ENCODE data around the gene GCN1. TPM values are rescaled to one million over a fixed set of nuclear protein-coding genes. Genes with fewer than 3 reads are reported as not detected.

The GCN1 gene
- total and polyA plus RNA-seq, 7 experiments from 2014 or later: 20.3 to 142 (median 122) TPM

DNA sequence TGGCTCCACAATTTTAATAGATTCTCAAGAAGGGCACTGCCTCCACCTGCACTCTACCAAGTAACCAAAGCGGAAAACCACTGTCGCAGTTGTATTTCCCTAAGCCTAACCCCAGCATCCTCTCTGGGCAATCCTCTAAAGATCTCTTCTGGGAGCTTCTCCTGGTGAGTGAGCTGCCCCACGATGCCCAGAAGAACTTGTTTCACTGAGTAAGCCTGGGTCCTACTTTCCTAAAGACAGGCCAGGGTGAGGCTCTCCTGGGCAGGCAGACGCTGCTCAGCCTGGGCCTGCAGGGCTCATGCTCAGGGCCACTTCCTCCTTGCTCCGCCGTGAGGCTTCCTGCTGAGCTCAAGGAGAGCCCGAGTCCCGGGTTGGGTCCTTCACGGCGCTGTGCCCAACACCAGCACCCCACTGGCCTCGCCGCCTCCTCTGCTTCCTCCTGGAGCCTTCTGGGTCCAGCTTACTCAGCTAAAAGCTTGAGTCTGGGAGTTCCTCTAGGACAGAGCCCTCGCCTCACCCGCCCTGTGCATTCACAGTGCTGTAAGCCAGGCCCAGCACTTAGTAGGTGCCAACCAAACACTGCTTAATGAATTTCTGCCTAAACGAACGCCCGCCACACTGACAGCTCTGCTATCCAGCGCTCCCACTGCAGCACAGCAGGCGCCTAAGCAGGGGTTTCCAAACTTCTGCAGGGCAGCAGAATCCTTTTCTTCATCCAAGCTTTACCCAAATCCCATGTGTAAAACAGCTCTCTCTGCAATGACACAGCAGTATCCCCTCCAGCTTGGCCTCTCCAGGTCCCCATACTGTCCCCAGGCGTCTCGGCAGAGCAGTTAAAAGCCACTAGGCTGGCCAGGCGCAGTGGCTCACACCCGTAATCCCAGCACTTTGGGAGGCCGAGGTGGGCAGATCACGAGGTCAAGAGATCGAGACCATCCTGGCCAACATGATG lies 83.7 kb downstream of the GCN1 start:
- Mint-ChIP-seq H3K27ac (peak overlapping the region; percentile 44 to 93 (median 81)), H3K27me3 (no peaks in the 10 kb centered on the region), H3K36me3 (peaks cover 0 to 33% (median 18%) of the 10 kb centered on the region in 5 donors), H3K4me3 (peak overlapping the region; percentile 72 to 90 (median 78)), H3K4me1 (peaks cover 50 to 86% (median 72%) of the 10 kb centered on the region in 7 donors), H3K9me3 (peaks cover 0 to 2% (median 0%) of the 10 kb centered on the region in 11 donors)
- ChIA-PET CTCF (interaction anchor here (1.0 to 1.2 kb wide), 2 partner anchors 10 to 12 kb away, joined by 3 to 4 read pairs; no protein-coding TSS in a partner anchor), POLR2A (interaction anchor here (1.0 to 1.4 kb wide), 5 partner anchors 9 to 181 kb away, joined by 3 to 10 read pairs (median 4); partner anchors contain the start of genes RNU4-2 and RPLP0)
- DNase-seq: peak in 8 of 9 donors; percentile 34 to 58 (median 51)
- intact Hi-C loops (cut with micrococcal nuclease): loop anchor here in 1 of 2 donors (1.0 kb wide), 1 partner anchor 24 kb away; no protein-coding TSS in a partner anchor
- H3K27ac ChIP-seq (ENCODE audit: low read depth, low read length): peak overlapping the region; percentile 62
- H3K4me1 ChIP-seq (ENCODE audit: control insufficient read depth in 2 of 2, insufficient read depth in 2 of 2, low read length in 2 of 2): peaks cover 45 to 52% of the 10 kb centered on the region in 2 donors
- H3K9me3 ChIP-seq (ENCODE audit: control insufficient read depth in 2 of 3, low read length in 3 of 3): no peaks in the 10 kb centered on the region
- H3K27me3 ChIP-seq (ENCODE audit: control insufficient read depth in 2 of 2, insufficient read depth in 2 of 2, low read length in 2 of 2): no peaks in the 10 kb centered on the region
- peak overlapping the region; percentile 44 for H3K4me3 ChIP-seq (ENCODE audit: low read length)
- peaks cover 0 to 21% (median 3%) of the 10 kb centered on the region in 3 experiments for H3K36me3 ChIP-seq (ENCODE audit: control insufficient read depth in 2 of 3, insufficient read depth in 3 of 3, low read length in 3 of 3)
- ATAC-seq: peak; percentile 90

DNA sequence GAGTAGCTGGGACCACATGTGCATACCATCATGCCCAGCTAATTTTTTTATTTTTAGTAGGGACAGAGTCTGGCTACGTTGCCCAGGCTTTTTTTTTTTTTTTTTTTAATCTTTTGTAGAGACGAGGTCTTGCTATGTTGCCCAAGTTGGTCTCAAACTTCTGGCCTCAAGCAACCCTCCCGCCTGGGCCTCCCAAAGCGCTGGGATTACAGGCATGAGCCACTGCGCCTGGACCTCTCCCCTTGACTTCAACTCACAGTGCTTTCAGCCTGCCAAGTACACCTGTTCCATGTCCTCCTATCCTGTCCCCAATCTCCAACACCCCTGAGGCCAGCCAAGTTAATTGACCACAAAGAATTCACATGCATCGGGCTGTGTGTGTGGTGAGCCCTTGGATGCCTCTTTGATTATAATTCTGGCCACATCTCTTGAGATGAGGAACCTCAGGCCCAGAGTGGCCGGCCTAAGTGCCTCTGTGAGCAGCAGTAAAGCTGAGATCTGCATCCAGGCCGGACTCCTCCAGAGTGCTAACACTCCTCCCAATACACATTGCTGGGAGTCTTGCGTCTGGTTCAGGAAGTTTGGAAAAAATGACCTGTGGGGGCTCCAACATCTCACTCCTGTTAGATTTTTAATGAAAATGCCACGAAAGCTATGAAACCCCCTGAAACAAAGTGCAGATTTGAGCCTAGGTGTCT lies 84.8 kb downstream of the GCN1 start:
- H3K27ac ChIP-seq (ENCODE audit: low read depth, low read length): no peak overlapping the region
- Mint-ChIP-seq H3K9me3 (peaks cover 0 to 2% (median 0%) of the 10 kb centered on the region in 11 donors), H3K4me3 (peak overlapping the region in 8 of 10 donors; percentile 44 to 84 (median 68)), H3K27me3 (no peaks in the 10 kb centered on the region), H3K36me3 (peaks cover 0 to 37% (median 21%) of the 10 kb centered on the region in 5 donors), H3K4me1 (peaks cover 44 to 81% (median 67%) of the 10 kb centered on the region in 7 donors), H3K27ac (peak overlapping the region in 4 of 9 donors; percentile 33 to 78 (median 45))
- peak overlapping the region; percentile 10 for H3K4me3 ChIP-seq (ENCODE audit: low read length)
- H3K9me3 ChIP-seq (ENCODE audit: control insufficient read depth in 2 of 3, low read length in 3 of 3): no peaks in the 10 kb centered on the region
- intact Hi-C loops (cut with micrococcal nuclease): loop anchor here in 1 of 2 donors (1.0 kb wide), 1 partner anchor 22 kb away; no protein-coding TSS in a partner anchor
- DNase-seq: no peak
- no peaks in the 10 kb centered on the region for H3K27me3 ChIP-seq (ENCODE audit: control insufficient read depth in 2 of 2, insufficient read depth in 2 of 2, low read length in 2 of 2)
- H3K36me3 ChIP-seq (ENCODE audit: control insufficient read depth in 2 of 3, insufficient read depth in 3 of 3, low read length in 3 of 3): peaks cover 6 to 28% (median 7%) of the 10 kb centered on the region in 3 experiments
- peaks cover 34 to 41% of the 10 kb centered on the region in 2 donors for H3K4me1 ChIP-seq (ENCODE audit: control insufficient read depth in 2 of 2, insufficient read depth in 2 of 2, low read length in 2 of 2)
- no peak for ATAC-seq
- CTCF ChIA-PET: interaction anchor here (1.2 kb wide), 1 partner anchor 11 kb away, joined by 3 read pairs; no protein-coding TSS in a partner anchor
- POLR2A ChIA-PET: interaction anchor here (0.8 to 1.0 kb wide), 3 partner anchors 10 to 158 kb away, joined by 3 to 5 read pairs (median 4); no protein-coding TSS in a partner anchor

DNA sequence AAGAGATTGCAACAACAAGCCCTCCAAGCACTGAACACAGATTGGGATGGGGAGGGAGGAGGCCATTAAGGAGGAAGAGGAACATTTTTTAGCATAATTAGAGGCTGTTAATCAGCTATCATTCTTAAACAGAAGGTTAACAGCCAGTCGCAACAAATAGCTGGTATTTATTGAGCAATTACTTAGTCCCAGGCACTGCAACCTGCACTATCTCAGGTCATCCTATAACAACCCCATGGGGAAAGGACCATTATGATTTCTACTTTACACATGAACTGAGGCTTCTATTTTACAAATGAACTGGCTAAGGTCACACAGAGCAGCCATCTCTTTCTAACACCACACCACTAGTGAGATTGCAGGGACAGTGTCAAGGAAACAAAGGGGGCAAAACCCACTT lies 88.4 kb downstream of the GCN1 start:
- peaks cover 36 to 75% (median 50%) of the 10 kb centered on the region in 7 donors for H3K4me1 Mint-ChIP-seq
- ATAC-seq (no peak), DNase-seq (no peak)
- Histone ChIP-seq H3K27ac (ENCODE audit: low read depth, low read length) (no peak overlapping the region), H3K9me3 (ENCODE audit: control insufficient read depth in 2 of 3, low read length in 3 of 3) (no peaks in the 10 kb centered on the region), H3K27me3 (ENCODE audit: control insufficient read depth in 2 of 2, insufficient read depth in 2 of 2, low read length in 2 of 2) (no peaks in the 10 kb centered on the region), H3K4me1 (ENCODE audit: control insufficient read depth in 2 of 2, insufficient read depth in 2 of 2, low read length in 2 of 2) (peaks cover 30 to 33% of the 10 kb centered on the region in 2 donors), H3K36me3 (ENCODE audit: control insufficient read depth in 2 of 3, insufficient read depth in 3 of 3, low read length in 3 of 3) (peaks cover 17 to 59% (median 20%) of the 10 kb centered on the region in 3 experiments), H3K4me3 (ENCODE audit: low read length) (no peak overlapping the region)
- H3K9me3 Mint-ChIP-seq: no peaks in the 10 kb centered on the region
- POLR2A ChIA-PET: interaction anchor here (0.8 kb wide), 1 partner anchor 89 kb away, joined by 3 read pairs; no protein-coding TSS in a partner anchor
- CTCF ChIA-PET: interaction anchor here (0.7 kb wide), 1 partner anchor 273 kb away, joined by 5 read pairs; no protein-coding TSS in a partner anchor
- H3K27ac Mint-ChIP-seq: peak overlapping the region in 5 of 9 donors; percentile 5 to 64 (median 25)
- H3K4me3 Mint-ChIP-seq: peak overlapping the region in 1 of 10 donors; percentile 8
- intact Hi-C loops (cut with micrococcal nuclease): no loop called here
- no peaks in the 10 kb centered on the region for H3K27me3 Mint-ChIP-seq
- H3K36me3 Mint-ChIP-seq: peaks cover 0 to 38% (median 12%) of the 10 kb centered on the region in 5 donors

DNA sequence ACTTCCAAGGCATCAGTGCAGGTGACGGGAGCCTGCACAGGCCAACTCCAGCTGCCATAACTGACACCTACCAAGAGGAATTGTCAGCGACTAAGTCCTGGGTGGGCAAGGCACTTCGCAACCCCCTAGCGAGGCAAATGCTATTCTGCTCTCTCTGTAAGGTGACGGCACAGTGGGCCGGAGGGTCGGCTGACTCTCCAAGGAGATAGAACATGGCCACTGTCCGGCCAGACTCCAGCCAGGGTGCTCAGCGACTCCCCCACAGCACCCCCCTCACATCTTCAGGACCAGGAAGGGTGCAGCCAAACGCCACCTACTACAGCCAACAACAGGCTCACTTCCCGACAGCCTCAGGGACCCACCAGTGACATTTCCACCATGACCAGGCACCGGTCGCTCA lies 91.1 kb downstream of the GCN1 start:
- no peak for DNase-seq
- Mint-ChIP-seq H3K9me3 (peaks cover 0 to 2% (median 0%) of the 10 kb centered on the region in 11 donors), H3K4me3 (no peak overlapping the region), H3K36me3 (peaks cover 0 to 35% (median 7%) of the 10 kb centered on the region in 5 donors), H3K4me1 (peaks cover 16 to 55% (median 34%) of the 10 kb centered on the region in 7 donors), H3K27ac (no peak overlapping the region), H3K27me3 (no peaks in the 10 kb centered on the region)
- Histone ChIP-seq H3K4me1 (ENCODE audit: control insufficient read depth in 2 of 2, insufficient read depth in 2 of 2, low read length in 2 of 2) (peaks cover 3 to 13% of the 10 kb centered on the region in 2 donors), H3K27me3 (ENCODE audit: control insufficient read depth in 2 of 2, insufficient read depth in 2 of 2, low read length in 2 of 2) (no peaks in the 10 kb centered on the region), H3K27ac (ENCODE audit: low read depth, low read length) (no peak overlapping the region), H3K36me3 (ENCODE audit: control insufficient read depth in 2 of 3, insufficient read depth in 3 of 3, low read length in 3 of 3) (peaks cover 17 to 87% (median 20%) of the 10 kb centered on the region in 3 experiments), H3K9me3 (ENCODE audit: control insufficient read depth in 2 of 3, low read length in 3 of 3) (no peaks in the 10 kb centered on the region), H3K4me3 (ENCODE audit: low read length) (no peak overlapping the region)
- no peak for ATAC-seq
- POLR2A ChIA-PET: no interaction called here
- CTCF ChIA-PET: interaction anchor here (1.1 kb wide), 1 partner anchor 24 kb away, joined by 3 read pairs; no protein-coding TSS in a partner anchor
- intact Hi-C loops (cut with micrococcal nuclease): no loop called here

DNA sequence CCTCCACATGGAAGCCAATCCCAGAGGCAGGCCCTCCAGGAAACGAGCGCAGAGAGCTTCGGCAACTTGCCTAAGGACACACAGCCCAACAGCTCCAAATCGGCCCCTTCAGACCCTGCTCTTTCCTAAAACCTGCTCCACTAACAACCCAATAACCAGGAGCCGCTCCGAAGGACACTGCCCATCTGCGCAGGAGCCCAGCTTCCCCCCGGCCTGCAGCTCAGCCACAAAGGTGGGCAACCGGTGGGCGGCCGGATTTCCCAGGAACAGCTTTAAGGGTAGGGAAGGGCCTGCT lies 91.5 kb downstream of the GCN1 start:
- DNase-seq: no peak
- peaks cover 14 to 51% (median 30%) of the 10 kb centered on the region in 7 donors for H3K4me1 Mint-ChIP-seq
- ATAC-seq: no peak
- no peak overlapping the region for H3K4me3 Mint-ChIP-seq
- Histone ChIP-seq H3K4me3 (ENCODE audit: low read length) (no peak overlapping the region), H3K9me3 (ENCODE audit: control insufficient read depth in 2 of 3, low read length in 3 of 3) (no peaks in the 10 kb centered on the region), H3K36me3 (ENCODE audit: control insufficient read depth in 2 of 3, insufficient read depth in 3 of 3, low read length in 3 of 3) (peaks cover 17 to 87% (median 20%) of the 10 kb centered on the region in 3 experiments), H3K4me1 (ENCODE audit: control insufficient read depth in 2 of 2, insufficient read depth in 2 of 2, low read length in 2 of 2) (peaks cover 0 to 12% of the 10 kb centered on the region in 2 donors), H3K27me3 (ENCODE audit: control insufficient read depth in 2 of 2, insufficient read depth in 2 of 2, low read length in 2 of 2) (no peaks in the 10 kb centered on the region), H3K27ac (ENCODE audit: low read depth, low read length) (no peak overlapping the region)
- H3K27ac Mint-ChIP-seq: no peak overlapping the region
- H3K27me3 Mint-ChIP-seq: no peaks in the 10 kb centered on the region
- ChIA-PET CTCF (interaction anchor here (1.1 kb wide), 1 partner anchor 24 kb away, joined by 3 read pairs; no protein-coding TSS in a partner anchor), POLR2A (no interaction called here)
- peaks cover 0 to 2% (median 0%) of the 10 kb centered on the region in 11 donors for H3K9me3 Mint-ChIP-seq
- H3K36me3 Mint-ChIP-seq: peaks cover 0 to 32% (median 7%) of the 10 kb centered on the region in 5 donors
- intact Hi-C loops (cut with micrococcal nuclease): no loop called here
